Measurements from ENCODE around the gene FAM83B.

The FAM83B gene

GRCh38 chr6:54987633-54988290 lies 141.2 kb downstream of the FAM83B start:
- no peak for DNase-seq

GRCh38 chr6:54988576-54988975 lies 142.0 kb downstream of the FAM83B start:
- no peak for DNase-seq

- DNase-seq = no peak
These were observed 143.4 kb downstream of the FAM83B start for GRCh38 chr6:54990001-54990400.
